ENCODE results near the gene HS6ST1. TPM values are rescaled to one million over a fixed set of nuclear protein-coding genes. Genes with fewer than 3 reads are reported as not detected.

The HS6ST1 gene
- total RNA-seq, 6 experiments from 2014 or later = 18.0 to 53.5 (median 31.0) TPM

- ATAC-seq (no peak), DNase-seq (peak in 2 of 3 donors; percentile 21 to 49)
- intact Hi-C loops (cut with DNase I) = no loop called here
- H3K27ac ChIP-seq = no peak overlapping the region
- no peaks in the 10 kb centered on the region for H3K36me3 ChIP-seq
- no peak for TF ChIP-seq CTCF (IDR thresholded peaks at IDR 0.05)
- no peak for TF ChIP-seq POLR2A (IDR thresholded peaks at IDR 0.05)
- no peaks in the 10 kb centered on the region for H3K9me3 ChIP-seq
- H3K4me1 ChIP-seq = peaks cover 0 to 10% (median 0%) of the 10 kb centered on the region in 4 donors
- no peaks in the 10 kb centered on the region for H3K27me3 ChIP-seq
- H3K4me3 ChIP-seq = no peak overlapping the region
- 100% methylated on average over 1 of the region's 19 CpGs for WGBS (ENCODE audit: insufficient coverage, low coverage, low lambda C conversion rate, missing lambda C conversion rate)
Measured at GRCh38 chr2:128291844-128292598, 26.6 kb downstream of the HS6ST1 start.

- Histone ChIP-seq H3K27ac (no peak overlapping the region), H3K4me1 (peaks cover 0 to 13% (median 2%) of the 10 kb centered on the region in 4 donors), H3K9me3 (no peaks in the 10 kb centered on the region), H3K36me3 (no peaks in the 10 kb centered on the region), H3K27me3 (no peaks in the 10 kb centered on the region), H3K4me3 (no peak overlapping the region)
- WGBS (ENCODE audit: insufficient coverage, low coverage, low lambda C conversion rate, missing lambda C conversion rate) = 87% methylated on average over 5 of the region's 13 CpGs
- TF ChIP-seq CTCF (IDR thresholded peaks at IDR 0.05) (no peak), POLR2A (IDR thresholded peaks at IDR 0.05) (no peak)
- DNase-seq = peak in 2 of 3 donors; percentile 21 to 49
- peak; percentile 2 to 10 (median 6) for ATAC-seq
- intact Hi-C loops (cut with DNase I) = no loop called here
Measured at GRCh38 chr2:128291161-128291843, 27.4 kb downstream of the HS6ST1 start.

- Histone ChIP-seq H3K36me3 (no peaks in the 10 kb centered on the region), H3K4me1 (peaks cover 0 to 16% (median 3%) of the 10 kb centered on the region in 4 donors), H3K4me3 (no peak overlapping the region), H3K9me3 (no peaks in the 10 kb centered on the region), H3K27me3 (no peaks in the 10 kb centered on the region), H3K27ac (no peak overlapping the region)
- ATAC-seq (no peak), DNase-seq (no peak)
- no peak for TF ChIP-seq POLR2A (IDR thresholded peaks at IDR 0.05)
- TF ChIP-seq CTCF (IDR thresholded peaks at IDR 0.05) = no peak
- intact Hi-C loops (cut with DNase I) = no loop called here
- 92% methylated on average over 3 of the region's 3 CpGs for WGBS (ENCODE audit: insufficient coverage, low coverage, low lambda C conversion rate, missing lambda C conversion rate)
Measured at GRCh38 chr2:128290356-128290755, 28.3 kb downstream of the HS6ST1 start.

GRCh38 chr2:128289439-128289838 lies 29.2 kb downstream of the HS6ST1 start:
- TF ChIP-seq POLR2A (IDR thresholded peaks at IDR 0.05) (no peak), CTCF (IDR thresholded peaks at IDR 0.05) (no peak)
- Histone ChIP-seq H3K4me1 (peaks cover 0 to 26% (median 9%) of the 10 kb centered on the region in 4 donors), H3K27ac (no peak overlapping the region), H3K9me3 (no peaks in the 10 kb centered on the region), H3K4me3 (no peak overlapping the region), H3K27me3 (no peaks in the 10 kb centered on the region), H3K36me3 (no peaks in the 10 kb centered on the region)
- DNase-seq (peak in 2 of 3 donors; percentile 19 to 52), ATAC-seq (no peak)
- 83% methylated on average over 6 of the region's 10 CpGs for WGBS (ENCODE audit: insufficient coverage, low coverage, low lambda C conversion rate, missing lambda C conversion rate)
- intact Hi-C loops (cut with DNase I) = no loop called here

All from right lobe of liver (tissue), 6 donors.